ENCODE measurements around the gene LHX4.

GRCh38 chr1:180227861-180228647 lies 2.0 kb upstream of the LHX4 start:
- TF ChIP-seq NRF1 (IDR thresholded peaks at IDR 0.05; ENCODE audit: low read depth, low read length) = no peak
- no peak for TF ChIP-seq POLR2AphosphoS5 (IDR thresholded peaks at IDR 0.05; ENCODE audit: low read depth, low read length)
- no peak for TF ChIP-seq POLR2A (IDR thresholded peaks at IDR 0.05; ENCODE audit: control extremely low read depth in 1 of 2, low read depth in 2 of 2, low read length in 2 of 2)
- TF ChIP-seq YY1 (IDR thresholded peaks at IDR 0.05; ENCODE audit: low read depth, low read length) = no peak

Measured in H1 (cell line).